IMR-90 (cell line): ENCODE results near the gene PAPSS1. TPM values are rescaled to one million over a fixed set of nuclear protein-coding genes. Genes with fewer than 3 reads are reported as not detected.

Source experiments
- ATAC-seq: fragments of 200-7000 bp; cut with Tn5 transposase; 2 replicates; pipeline ENCODE4 v1.9.1; 2020; ENCODE audit warnings: low read depth, mild to moderate bottlenecking, moderate library complexity
- BruUV-seq: library from RNA; stranded (reverse); fragments of 400-500 nt; replicated peaks from 2 replicates; lab custom pipeline; 2021; lab: Mats Ljungman, UMichigan
- CTCF ChIA-PET: fragments of 300-600 bp; formaldehyde crosslinking; extraction: SDS; loops from one replicate; lab custom pipeline; 2021; ENCODE audit warnings: antibody characterized with exemption; lab: Yijun Ruan, JAX
- POLR2A ChIA-PET: fragments of 300-600 bp; sonication (Branson Sonifier 250); formaldehyde crosslinking; loops from one replicate; lab custom pipeline; 2022; ENCODE audit warnings: antibody characterized with exemption; ENCODE audit not compliant: unreplicated experiment; lab: Charles Lee
- DNase-seq: peaks from one replicate; pipeline ENCODE4 v3.0.0; 2013
- H2AFZ ChIP-seq: replicated peaks from 2 replicates; pipeline ENCODE3; 2013; ENCODE audit warnings: low read length, mild to moderate bottlenecking; ENCODE audit not compliant: poor library complexity
- H2AK5ac ChIP-seq: 2 replicates; pipeline ENCODE4 v1.6.1; 2013; ENCODE audit warnings: low read depth, low read length, inconsistent platforms
- H2AK9ac ChIP-seq: replicated peaks from 2 replicates; pipeline ENCODE3; 2013; ENCODE audit warnings: mild to moderate bottlenecking, low read depth, low read length, moderate library complexity; ENCODE audit not compliant: poor library complexity
- H2BK120ac ChIP-seq: 2 replicates; pipeline ENCODE4 v1.6.1; 2013; ENCODE audit warnings: low read depth, low read length, inconsistent platforms
- H2BK15ac ChIP-seq: 3 replicates; pipeline ENCODE4 v1.6.1; 2013; ENCODE audit warnings: low read depth, low read length, inconsistent platforms
- H2BK20ac ChIP-seq: 2 replicates; pipeline ENCODE4 v1.6.1; 2013; ENCODE audit warnings: low read depth, mild to moderate bottlenecking, inconsistent platforms, low read length, moderate library complexity
- H2BK5ac ChIP-seq: 2 replicates; pipeline ENCODE4 v1.6.1; 2013; ENCODE audit warnings: mild to moderate bottlenecking, low read depth, low read length, inconsistent platforms; ENCODE audit not compliant: poor library complexity, severe bottlenecking
- H3K14ac ChIP-seq: replicated peaks from 2 replicates; pipeline ENCODE4 v1.6.1; 2013; ENCODE audit warnings: low read depth, low read length, inconsistent platforms
- H3K18ac ChIP-seq: 2 replicates; pipeline ENCODE4 v1.6.1; 2013; ENCODE audit warnings: low read depth, low read length, control low read depth
- H3K23ac ChIP-seq: 2 replicates; pipeline ENCODE4 v1.6.1; 2013; ENCODE audit warnings: low read depth, low read length, inconsistent platforms
- H3K27ac ChIP-seq: 2 replicates; pipeline ENCODE4 v1.5.1; 2013; ENCODE audit warnings: mild to moderate bottlenecking, control low read depth, low read length; ENCODE audit not compliant: insufficient read depth
- H3K27me3 ChIP-seq: 2 replicates; pipeline ENCODE4 v1.6.1; 2013; ENCODE audit warnings: low read length; ENCODE audit not compliant: control insufficient read depth, insufficient read depth
- H3K36me3 ChIP-seq: 2 replicates; pipeline ENCODE4 v1.6.1; 2013; ENCODE audit warnings: low read length, mixed read lengths; ENCODE audit not compliant: control insufficient read depth, insufficient read depth
- H3K4ac ChIP-seq: 2 replicates; pipeline ENCODE4 v1.6.1; 2013; ENCODE audit warnings: low read depth, low read length, inconsistent platforms
- H3K4me1 ChIP-seq: 2 replicates; pipeline ENCODE4 v1.6.1; 2013; ENCODE audit warnings: low read length, mixed read lengths; ENCODE audit not compliant: control insufficient read depth, insufficient read depth
- H3K4me2 ChIP-seq: 2 replicates; pipeline ENCODE4 v1.6.1; 2013; ENCODE audit warnings: low read depth, mild to moderate bottlenecking, control low read depth, low read length, moderate library complexity
- H3K4me3 ChIP-seq: 2 replicates; pipeline ENCODE4 v1.5.1; 2013; ENCODE audit warnings: low read depth, mild to moderate bottlenecking, control low read depth, low read length, moderate library complexity; ENCODE audit not compliant: insufficient read depth
- H3K56ac ChIP-seq: 2 replicates; pipeline ENCODE4 v1.6.1; 2013; ENCODE audit warnings: low read length, inconsistent platforms; ENCODE audit not compliant: insufficient read depth; ENCODE audit errors: extremely low read depth
- H3K79me1 ChIP-seq, 2 experiments: 2 replicates each; pipeline ENCODE4 v1.6.1; 2013; ENCODE audit warnings: low read length in 2 of 2, inconsistent platforms in 1 of 2, low read depth in 1 of 2
- H3K9ac ChIP-seq: 2 replicates; pipeline ENCODE4 v1.6.1; 2013; ENCODE audit warnings: low read depth, low read length, control low read depth
- H3K9me1 ChIP-seq: 2 replicates; pipeline ENCODE4 v1.6.1; 2013; ENCODE audit warnings: low read length, inconsistent platforms; ENCODE audit not compliant: insufficient read depth
- H3K9me3 ChIP-seq: 2 replicates; pipeline ENCODE4 v1.6.1; 2013; ENCODE audit warnings: low read length; ENCODE audit not compliant: control insufficient read depth, insufficient read depth
- H4K20me1 ChIP-seq: 2 replicates; pipeline ENCODE4 v1.6.1; 2013; ENCODE audit warnings: low read length, inconsistent platforms; ENCODE audit not compliant: insufficient read depth
- H4K5ac ChIP-seq: 2 replicates; pipeline ENCODE4 v1.6.1; 2013; ENCODE audit warnings: mild to moderate bottlenecking, low read depth, low read length, control low read depth
- H4K8ac ChIP-seq, 2 experiments: 2 replicates each; pipeline ENCODE4 v1.6.1; 2013; ENCODE audit warnings: low read depth in 2 of 2, low read length in 2 of 2, control low read depth in 1 of 2, inconsistent platforms in 1 of 2
- H4K91ac ChIP-seq: 2 replicates; pipeline ENCODE4 v1.6.1; 2013; ENCODE audit warnings: low read depth, low read length, inconsistent platforms; ENCODE audit not compliant: insufficient read depth
- BHLHE40 ChIP-seq: fragments of 150-350 bp; IDR thresholded peaks from 2 replicates; pipeline ENCODE4 v1.6.1; 2016; ENCODE audit warnings: mild to moderate bottlenecking, low read depth, low read length
- CHD1 ChIP-seq: IDR thresholded peaks from 2 replicates; pipeline ENCODE4 v1.6.1; 2012; ENCODE audit warnings: low read depth, low read length, improper control_type of control experiment
- FOS ChIP-seq: fragments of 150-350 bp; IDR thresholded peaks from 2 replicates; pipeline ENCODE4 v1.6.1; 2016; ENCODE audit warnings: low read depth, low read length
- MXI1 ChIP-seq: IDR thresholded peaks from 2 replicates; pipeline ENCODE4 v1.6.1; 2012; ENCODE audit warnings: low read depth, mild to moderate bottlenecking, low read length, moderate library complexity, borderline replicate concordance
- NFE2L2 ChIP-seq: fragments of 150-350 bp; IDR thresholded peaks from 2 replicates; pipeline ENCODE4 v1.6.1; 2016; ENCODE audit warnings: low read depth, mild to moderate bottlenecking, low read length
- POLR2A ChIP-seq: IDR thresholded peaks from 2 replicates; pipeline ENCODE4 v1.6.1; 2012; ENCODE audit warnings: mild to moderate bottlenecking, low read depth, low read length
- RAD21 ChIP-seq: IDR thresholded peaks from 2 replicates; pipeline ENCODE4 v1.6.1; 2012; ENCODE audit warnings: low read length, improper control_type of control experiment
- RCOR1 ChIP-seq: IDR thresholded peaks from 2 replicates; pipeline ENCODE4 v1.6.1; 2012; ENCODE audit warnings: mild to moderate bottlenecking, low read length, improper control_type of control experiment; ENCODE audit not compliant: insufficient replicate concordance
- RFX5 ChIP-seq: IDR thresholded peaks from 2 replicates; pipeline ENCODE4 v1.8.0; 2012; ENCODE audit warnings: low read depth, mild to moderate bottlenecking, low read length, moderate library complexity
- SMC3 ChIP-seq: fragments of 150-350 bp; IDR thresholded peaks from 2 replicates; pipeline ENCODE4 v1.6.1; 2016; ENCODE audit warnings: low read depth, mild to moderate bottlenecking, antibody characterized with exemption, low read length, moderate library complexity
- WGBS, 2 experiments: methylation state at CpG; one replicate each; pipeline versions ENCODE4 v1.1.5 to v1.1.7; 2013; ENCODE audit warnings: missing lambda C conversion rate in 2 of 2; ENCODE audit not compliant: insufficient read length in 1 of 2; ENCODE audit errors: extremely low coverage in 2 of 2; 5-methylcytosine and 5-hydroxymethylcytosine counted together
- dilution Hi-C: fragments of 300-500 bp; cut with HindIII; formaldehyde crosslinking; loops from one replicate; pipeline ENCODE4 v1.14.3; 2018; ENCODE audit warnings: low sequenced_read_pairs; ENCODE audit not compliant: unreplicated experiment
- in situ Hi-C: fragments of 300-500 bp; cut with MboI; formaldehyde crosslinking; loops from 3 replicates; pipeline ENCODE4 v1.14.3; 2019; ENCODE audit warnings: low sequenced_read_pairs, inconsistent platforms, mixed read lengths
- intact Hi-C: fragments of 100-400 bp; cut with micrococcal nuclease; formaldehyde crosslinking; loops from 2 replicates; pipeline ENCODE4 v1.10.0; 2022
- polyA plus RNA-seq, 3 experiments: library from polyadenylated mRNA; depleted of rRNA; stranded (reverse); fragments of >200 nt; gene quantifications; 2 replicates each; pipeline ENCODE4 v1.2.3, GENCODE V29; 2012; ENCODE audit warnings: low replicate concordance in 1 of 3
- total RNA-seq: library from RNA; depleted of rRNA; stranded (reverse); fragments of >200 nt; gene quantifications from 2 replicates; pipeline ENCODE4 v1.2.3, GENCODE V29; 2012
- TF ChIP-seq, protein P1 (sequence below): conservative IDR thresholded peaks from 2 replicates; pipeline ENCODE4 v1.5.1; 2012; ENCODE audit warnings: mild to moderate bottlenecking, low read depth, low read length, improper control_type of control experiment
- TF ChIP-seq, protein P2 (sequence below): fragments of 150-350 bp; IDR thresholded peaks from 2 replicates; pipeline ENCODE4 v1.6.1; 2016; ENCODE audit warnings: low read depth, mild to moderate bottlenecking, low read length, moderate library complexity, borderline replicate concordance
- TF ChIP-seq, protein P3 (sequence below): fragments of 150-350 bp; IDR thresholded peaks from 2 replicates; pipeline ENCODE4 v1.6.1; 2017; ENCODE audit warnings: mild to moderate bottlenecking, antibody characterized with exemption, low read length, low read depth

Gene PAPSS1
- total and polyA plus RNA-seq, 2 of the 4 experiments (the other 2 are of a cell fraction), result 71.8 to 82.8 TPM

DNA sequence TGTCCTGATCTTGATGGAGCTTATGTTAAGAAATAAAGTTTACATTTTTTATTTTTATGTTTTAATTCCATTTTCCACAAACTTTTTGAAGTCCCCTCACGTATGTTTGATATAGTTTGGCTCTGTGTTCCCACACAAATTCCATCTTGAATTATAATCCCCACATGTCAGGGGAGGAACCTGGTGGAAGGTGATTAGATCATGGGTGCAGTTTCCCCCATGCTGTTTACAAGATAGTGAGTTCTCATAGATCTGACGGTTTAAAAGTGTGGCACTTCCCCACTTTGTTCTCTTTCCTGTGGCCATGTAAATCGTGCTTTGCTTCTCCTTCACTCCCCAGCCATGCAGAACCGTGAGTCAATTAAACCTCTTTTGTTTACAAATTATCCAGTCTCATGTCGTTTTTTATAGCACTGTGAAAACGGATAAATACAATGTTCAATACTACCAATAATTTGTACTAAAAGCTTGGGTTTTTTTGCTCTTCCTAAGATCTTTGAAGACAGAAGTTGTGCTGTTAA lies 89.8 kb downstream of the PAPSS1 start:
- H2BK15ac ChIP-seq, result no peak overlapping the region
- DNase-seq, result no peak
- in situ Hi-C loops, result no loop called here
- POLR2A ChIA-PET, result interaction anchor here (0.6 kb wide), 1 partner anchor 745 kb away, joined by 5 read pairs; no protein-coding TSS in a partner anchor
- H3K79me1 ChIP-seq, result peaks cover 0 to 3% of the 10 kb centered on the region in 2 experiments; a peak in 1 of 4 replicates
- dilution Hi-C loops, result no loop called here
- H3K18ac ChIP-seq, result no peak overlapping the region
- no peak overlapping the region for H4K91ac ChIP-seq
- no peak overlapping the region for H3K4me3 ChIP-seq
- no peaks in the 10 kb centered on the region for H4K20me1 ChIP-seq
- CTCF ChIA-PET, result no interaction called here
- no peak for TF ChIP-seq BHLHE40
- TF ChIP-seq RCOR1, result no peak
- TF ChIP-seq, protein P1, sequence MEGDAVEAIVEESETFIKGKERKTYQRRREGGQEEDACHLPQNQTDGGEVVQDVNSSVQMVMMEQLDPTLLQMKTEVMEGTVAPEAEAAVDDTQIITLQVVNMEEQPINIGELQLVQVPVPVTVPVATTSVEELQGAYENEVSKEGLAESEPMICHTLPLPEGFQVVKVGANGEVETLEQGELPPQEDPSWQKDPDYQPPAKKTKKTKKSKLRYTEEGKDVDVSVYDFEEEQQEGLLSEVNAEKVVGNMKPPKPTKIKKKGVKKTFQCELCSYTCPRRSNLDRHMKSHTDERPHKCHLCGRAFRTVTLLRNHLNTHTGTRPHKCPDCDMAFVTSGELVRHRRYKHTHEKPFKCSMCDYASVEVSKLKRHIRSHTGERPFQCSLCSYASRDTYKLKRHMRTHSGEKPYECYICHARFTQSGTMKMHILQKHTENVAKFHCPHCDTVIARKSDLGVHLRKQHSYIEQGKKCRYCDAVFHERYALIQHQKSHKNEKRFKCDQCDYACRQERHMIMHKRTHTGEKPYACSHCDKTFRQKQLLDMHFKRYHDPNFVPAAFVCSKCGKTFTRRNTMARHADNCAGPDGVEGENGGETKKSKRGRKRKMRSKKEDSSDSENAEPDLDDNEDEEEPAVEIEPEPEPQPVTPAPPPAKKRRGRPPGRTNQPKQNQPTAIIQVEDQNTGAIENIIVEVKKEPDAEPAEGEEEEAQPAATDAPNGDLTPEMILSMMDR, result no peak
- no peak for TF ChIP-seq RAD21
- TF ChIP-seq SMC3, result no peak
- no peak for TF ChIP-seq FOS
- no peak for TF ChIP-seq POLR2A
- TF ChIP-seq, protein P2, sequence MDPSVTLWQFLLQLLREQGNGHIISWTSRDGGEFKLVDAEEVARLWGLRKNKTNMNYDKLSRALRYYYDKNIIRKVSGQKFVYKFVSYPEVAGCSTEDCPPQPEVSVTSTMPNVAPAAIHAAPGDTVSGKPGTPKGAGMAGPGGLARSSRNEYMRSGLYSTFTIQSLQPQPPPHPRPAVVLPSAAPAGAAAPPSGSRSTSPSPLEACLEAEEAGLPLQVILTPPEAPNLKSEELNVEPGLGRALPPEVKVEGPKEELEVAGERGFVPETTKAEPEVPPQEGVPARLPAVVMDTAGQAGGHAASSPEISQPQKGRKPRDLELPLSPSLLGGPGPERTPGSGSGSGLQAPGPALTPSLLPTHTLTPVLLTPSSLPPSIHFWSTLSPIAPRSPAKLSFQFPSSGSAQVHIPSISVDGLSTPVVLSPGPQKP, result no peak
- TF ChIP-seq, protein P3, sequence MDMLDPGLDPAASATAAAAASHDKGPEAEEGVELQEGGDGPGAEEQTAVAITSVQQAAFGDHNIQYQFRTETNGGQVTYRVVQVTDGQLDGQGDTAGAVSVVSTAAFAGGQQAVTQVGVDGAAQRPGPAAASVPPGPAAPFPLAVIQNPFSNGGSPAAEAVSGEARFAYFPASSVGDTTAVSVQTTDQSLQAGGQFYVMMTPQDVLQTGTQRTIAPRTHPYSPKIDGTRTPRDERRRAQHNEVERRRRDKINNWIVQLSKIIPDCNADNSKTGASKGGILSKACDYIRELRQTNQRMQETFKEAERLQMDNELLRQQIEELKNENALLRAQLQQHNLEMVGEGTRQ, result no peak
- TF ChIP-seq MXI1, result no peak
- no peak for TF ChIP-seq RFX5
- TF ChIP-seq CHD1, result no peak
- TF ChIP-seq NFE2L2, result no peak
- no TSS peak for BruUV-seq
- no peak overlapping the region for H2BK120ac ChIP-seq
- peaks cover 4% of the 10 kb centered on the region; the same call in 1 of the 2 replicates for H3K36me3 ChIP-seq
- no peak for ATAC-seq
- no peaks in the 10 kb centered on the region for H3K4me1 ChIP-seq
- no peak overlapping the region for H2BK5ac ChIP-seq
- no peak overlapping the region for H3K4me2 ChIP-seq
- no peaks in the 10 kb centered on the region for H3K9me1 ChIP-seq
- no peaks in the 10 kb centered on the region for H3K9me3 ChIP-seq
- no peak overlapping the region for H2BK20ac ChIP-seq
- H2AK5ac ChIP-seq, result no peak overlapping the region
- no peak overlapping the region for H2AK9ac ChIP-seq
- intact Hi-C loops, result no loop called here
- H3K27me3 ChIP-seq, result no peaks in the 10 kb centered on the region
- no peak overlapping the region for H3K56ac ChIP-seq
- H2AFZ ChIP-seq, result no peak overlapping the region
- H3K14ac ChIP-seq, result no peak overlapping the region
- no peak overlapping the region for H4K5ac ChIP-seq
- no peak overlapping the region for H3K27ac ChIP-seq
- no peak overlapping the region for H3K9ac ChIP-seq
- H3K4ac ChIP-seq, result no peak overlapping the region
- no peak overlapping the region for H3K23ac ChIP-seq
- no peak overlapping the region for H4K8ac ChIP-seq
- WGBS, 2 experiments, result 60% methylated on average over 1 of the region's 6 CpGs; no CpG with 5 or more reads in 1 of the 2 experiments
